HepG2 (cell line): ENCODE results near the gene CLPTM1. TPM values are rescaled to one million over a fixed set of nuclear protein-coding genes. Genes with fewer than 3 reads are reported as not detected.

ENCODE experiments used
- ARNT ChIP-seq: fragments of 450-650 bp; IDR thresholded peaks from 2 replicates; pipeline ENCODE4 v1.6.1; 2017
- CHD4 ChIP-seq: fragments of 200-600 bp; sonication (generic); IDR thresholded peaks from 2 replicates; pipeline ENCODE4 v1.7.0; 2017; ENCODE audit warnings: mild to moderate bottlenecking, low read length, borderline replicate concordance
- ELF4 ChIP-seq: sonication (generic); formaldehyde crosslinking; IDR thresholded peaks from 2 replicates; pipeline ENCODE4 v1.5.0; 2020; ENCODE audit warnings: missing genetic modification reagents, mild to moderate bottlenecking, moderate library complexity, borderline replicate concordance
- EZH2 ChIP-seq: conservative IDR thresholded peaks from 2 replicates; pipeline ENCODE4 v1.6.1; 2012; ENCODE audit warnings: mild to moderate bottlenecking, low read depth, low read length, moderate library complexity
- LCORL ChIP-seq, 2 experiments: fragments of 450-650 bp in 1 of 2; sonication (generic) in 1 of 2; formaldehyde crosslinking in 1 of 2; IDR thresholded peaks; 2 replicates each; pipeline versions ENCODE4 v1.5.0 to v1.6.1; 2017 to 2020; ENCODE audit warnings: antibody characterized with exemption in 1 of 2, missing genetic modification reagents in 1 of 2
- MLXIP ChIP-seq: sonication (generic); formaldehyde crosslinking; IDR thresholded peaks from 2 replicates; pipeline ENCODE4 v1.9.0; 2021; ENCODE audit warnings: missing genetic modification reagents, borderline replicate concordance
- PHF21A ChIP-seq: sonication (generic); formaldehyde crosslinking; IDR thresholded peaks from 2 replicates; pipeline ENCODE4 v1.5.0; 2020; ENCODE audit warnings: mild to moderate bottlenecking, missing genetic modification reagents
- RBFOX2 ChIP-seq: fragments of 200-400 bp; formaldehyde crosslinking; IDR thresholded peaks from 2 replicates; pipeline ENCODE4 v1.6.1; 2017; ENCODE audit warnings: low read depth, mild to moderate bottlenecking, low read length
- REST ChIP-seq, 2 experiments: IDR thresholded peaks; 2 replicates each; pipeline ENCODE4 v1.6.1; 2011 to 2012; ENCODE audit warnings: low read length in 2 of 2, borderline replicate concordance in 1 of 2, low read depth in 1 of 2, mild to moderate bottlenecking in 1 of 2, moderate library complexity in 1 of 2
- SIX4 ChIP-seq: sonication (generic); formaldehyde crosslinking; IDR thresholded peaks from 2 replicates; pipeline ENCODE4 v1.4.0; 2020; ENCODE audit warnings: missing genetic modification reagents
- TOE1 ChIP-seq: sonication (generic); formaldehyde crosslinking; IDR thresholded peaks from 2 replicates; pipeline ENCODE4 v1.4.0; 2020; ENCODE audit warnings: mild to moderate bottlenecking, missing genetic modification reagents
- U2AF2 ChIP-seq: fragments of 200-400 bp; formaldehyde crosslinking; IDR thresholded peaks from 2 replicates; pipeline ENCODE4 v1.6.1; 2017; ENCODE audit warnings: low read depth, mild to moderate bottlenecking, low read length
- WIZ ChIP-seq: sonication (generic); formaldehyde crosslinking; IDR thresholded peaks from 2 replicates; pipeline ENCODE4 v1.5.1; 2020; ENCODE audit warnings: mild to moderate bottlenecking, missing genetic modification reagents
- ZBTB7B ChIP-seq: sonication (generic); formaldehyde crosslinking; IDR thresholded peaks from 2 replicates; pipeline ENCODE4 v1.4.0; 2020; ENCODE audit warnings: missing genetic modification reagents
- ZNF224 ChIP-seq: sonication (generic); formaldehyde crosslinking; IDR thresholded peaks from 2 replicates; pipeline ENCODE4 v1.5.0; 2020; ENCODE audit warnings: mild to moderate bottlenecking, missing genetic modification reagents
- ZNF749 ChIP-seq: sonication (generic); formaldehyde crosslinking; IDR thresholded peaks from 2 replicates; pipeline ENCODE4 v1.8.0; 2022; ENCODE audit warnings: mild to moderate bottlenecking, missing genetic modification reagents, moderate library complexity, borderline replicate concordance
- ZNF776 ChIP-seq: sonication (generic); formaldehyde crosslinking; IDR thresholded peaks from 2 replicates; pipeline ENCODE4 v1.4.0; 2020; ENCODE audit warnings: mild to moderate bottlenecking, missing genetic modification reagents
- ZSCAN29 ChIP-seq: sonication (generic); formaldehyde crosslinking; conservative IDR thresholded peaks from 2 replicates; pipeline ENCODE4 v1.4.0; 2020; ENCODE audit warnings: mild to moderate bottlenecking, missing genetic modification reagents
- polyA plus RNA-seq, 8 experiments: library from polyadenylated mRNA; depleted of rRNA in 3 of 8; stranded (reverse) in 7 of 8; unstranded in 1 of 8; fragments of >200 nt; fragmentation: Illumina TruSeq in 4 of 8; extraction: Trizol in 4 of 8; gene quantifications; 2 replicates each; pipeline versions ENCODE4 v1.2.1 to v1.2.3, GENCODE V29; 2011 to 2016; ENCODE audit warnings: low read depth in 4 of 8, missing spikeins in 1 of 8, mixed read lengths in 1 of 8; ENCODE audit not compliant: insufficient read depth in 1 of 8
- total RNA-seq, 5 experiments: library from RNA; depleted of rRNA; stranded (reverse); fragments of >200 nt; fragmentation: Illumina TruSeq; extraction: Trizol; gene quantifications; 2 replicates each; pipeline ENCODE4 v1.2.3, GENCODE V29; 2016; ENCODE audit warnings: low read depth in 1 of 5
- TF ChIP-seq, protein P1 (sequence below): sonication (generic); formaldehyde crosslinking; IDR thresholded peaks from 2 replicates; pipeline ENCODE4 v1.4.0; 2020; ENCODE audit warnings: missing genetic modification reagents
- TF ChIP-seq, protein P2 (sequence below): sonication (generic); formaldehyde crosslinking; IDR thresholded peaks from 2 replicates; pipeline ENCODE4 v1.8.0; 2022; ENCODE audit warnings: mild to moderate bottlenecking, missing genetic modification reagents

CLPTM1 gene
- total and polyA plus RNA-seq, 2 of the 13 experiments (the other 11 are each of a cell fraction or from before 2014, with no cell fraction given): 34.9 to 42.8 TPM

DNA sequence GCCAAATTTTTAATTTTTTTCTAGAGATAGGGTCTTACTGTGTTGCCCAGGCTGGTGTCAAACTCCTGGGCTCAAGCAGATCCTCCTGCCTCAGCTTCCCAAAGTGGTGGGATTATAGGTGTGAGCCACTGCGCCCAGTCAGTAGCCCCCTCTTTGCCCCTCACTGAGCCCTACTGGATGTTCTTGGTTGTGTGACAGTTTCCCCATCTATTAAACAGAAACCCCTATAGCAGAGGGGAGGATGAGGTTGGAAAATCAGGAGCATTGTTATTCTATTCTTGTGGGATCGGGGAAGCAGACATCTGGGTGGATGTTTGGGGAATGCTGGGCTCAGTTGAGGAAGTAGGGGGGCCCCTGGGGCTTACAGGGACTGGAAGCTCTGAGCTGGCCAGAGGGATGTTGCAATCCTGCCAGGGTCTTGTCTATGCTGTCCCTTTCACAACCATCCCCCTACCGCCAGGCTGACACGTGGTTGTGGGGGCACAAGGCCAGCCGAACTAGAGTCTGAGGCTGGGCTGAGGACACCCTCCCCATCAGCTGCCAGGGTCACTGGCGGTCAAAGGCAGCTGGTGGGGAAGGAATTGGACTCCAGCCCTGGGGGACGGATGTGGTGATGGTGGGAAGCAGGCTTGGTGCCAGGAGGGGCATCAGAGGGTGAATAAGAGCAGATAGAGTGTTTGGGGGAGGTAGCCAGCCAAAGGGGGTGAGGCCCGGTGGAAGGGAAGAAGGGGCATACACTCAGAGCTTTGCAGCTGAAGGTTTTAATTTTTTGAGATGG, 29.9 kb upstream of the CLPTM1 start (continued):
- TF ChIP-seq REST (IDR thresholded peaks at IDR 0.05; ENCODE audit: borderline replicate concordance in 1 of 2, low read depth in 1 of 2, low read length in 2 of 2) (peak in 1 of 2 experiments; percentile 74; a peak in 1 of 4 replicates), ZNF749 (no peak), CHD4 (peak; percentile 53; the same call in 1 of the 2 replicates), ZNF776 (CRISPR knock-in tag) (peak; percentile 82; the same call in 1 of the 2 replicates), LCORL (IDR thresholded peaks at IDR 0.05) (peak; percentile 61; the same call in 1 of the 2 replicates), LCORL (CRISPR knock-in tag; IDR thresholded peaks at IDR 0.05) (peak; percentile 99), ZBTB7B (CRISPR knock-in tag) (peak; percentile 100), ZSCAN29 (CRISPR knock-in tag) (peak; percentile 100), SIX4 (CRISPR knock-in tag) (peak; percentile 87), WIZ (CRISPR knock-in tag) (no peak), RBFOX2 (peak; percentile 25; the same call in 1 of the 2 replicates), PHF21A (CRISPR knock-in tag) (peak; percentile 99), TOE1 (no peak; the same call in 1 of the 2 replicates), EZH2 (no peak), ZNF224 (peak; percentile 78; the same call in 1 of the 2 replicates), ELF4 (CRISPR knock-in tag) (no peak), U2AF2 (no peak), MLXIP (peak; percentile 92), ARNT (no peak)
- TF ChIP-seq, protein P1, sequence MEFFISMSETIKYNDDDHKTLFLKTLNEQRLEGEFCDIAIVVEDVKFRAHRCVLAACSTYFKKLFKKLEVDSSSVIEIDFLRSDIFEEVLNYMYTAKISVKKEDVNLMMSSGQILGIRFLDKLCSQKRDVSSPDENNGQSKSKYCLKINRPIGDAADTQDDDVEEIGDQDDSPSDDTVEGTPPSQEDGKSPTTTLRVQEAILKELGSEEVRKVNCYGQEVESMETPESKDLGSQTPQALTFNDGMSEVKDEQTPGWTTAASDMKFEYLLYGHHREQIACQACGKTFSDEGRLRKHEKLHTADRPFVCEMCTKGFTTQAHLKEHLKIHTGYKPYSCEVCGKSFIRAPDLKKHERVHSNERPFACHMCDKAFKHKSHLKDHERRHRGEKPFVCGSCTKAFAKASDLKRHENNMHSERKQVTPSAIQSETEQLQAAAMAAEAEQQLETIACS: no peak
- TF ChIP-seq, protein P2, sequence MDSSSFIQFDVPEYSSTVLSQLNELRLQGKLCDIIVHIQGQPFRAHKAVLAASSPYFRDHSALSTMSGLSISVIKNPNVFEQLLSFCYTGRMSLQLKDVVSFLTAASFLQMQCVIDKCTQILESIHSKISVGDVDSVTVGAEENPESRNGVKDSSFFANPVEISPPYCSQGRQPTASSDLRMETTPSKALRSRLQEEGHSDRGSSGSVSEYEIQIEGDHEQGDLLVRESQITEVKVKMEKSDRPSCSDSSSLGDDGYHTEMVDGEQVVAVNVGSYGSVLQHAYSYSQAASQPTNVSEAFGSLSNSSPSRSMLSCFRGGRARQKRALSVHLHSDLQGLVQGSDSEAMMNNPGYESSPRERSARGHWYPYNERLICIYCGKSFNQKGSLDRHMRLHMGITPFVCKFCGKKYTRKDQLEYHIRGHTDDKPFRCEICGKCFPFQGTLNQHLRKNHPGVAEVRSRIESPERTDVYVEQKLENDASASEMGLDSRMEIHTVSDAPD: peak; percentile 98
